Nephron (organoid): Measurements from ENCODE around the gene PATL2.

Experiments
- H3K27ac Mint-ChIP-seq, 3 experiments: 2 replicates each; pipeline ENCODE4 v1.8.0; 2020; ENCODE audit warnings: mixed read lengths in 3 of 3, mild to moderate bottlenecking in 2 of 3, moderate library complexity in 1 of 3
- H3K27me3 Mint-ChIP-seq: 2 replicates; pipeline ENCODE4 v1.8.0; 2021; ENCODE audit warnings: low read depth, mild to moderate bottlenecking, moderate library complexity, mixed read lengths
- H3K36me3 Mint-ChIP-seq: 2 replicates; pipeline ENCODE4 v1.8.0; 2020; ENCODE audit warnings: low read depth, mixed read lengths
- H3K4me1 Mint-ChIP-seq: 2 replicates; pipeline ENCODE4 v1.8.0; 2020; ENCODE audit warnings: mixed read lengths
- H3K4me3 Mint-ChIP-seq, 3 experiments: 2 replicates each; pipeline ENCODE4 v1.8.0; 2020; ENCODE audit warnings: mild to moderate bottlenecking in 3 of 3, mixed read lengths in 3 of 3, moderate library complexity in 2 of 3
- H3K9me3 Mint-ChIP-seq: 2 replicates; pipeline ENCODE4 v1.8.0; 2020; ENCODE audit warnings: mixed read lengths
- CTCF ChIP-seq, 3 experiments: fragments of 200-600 bp; sonication (generic); IDR thresholded peaks; one replicate each; pipeline ENCODE4 v1.5.0; 2021; ENCODE audit warnings: antibody characterized with exemption in 3 of 3; ENCODE audit not compliant: unreplicated experiment in 3 of 3

The PATL2 gene

GRCh38 chr15:44715142-44715796, 4.1 kb upstream of the PATL2 start:
- peaks cover 22% of the 10 kb centered on the region for H3K4me1 Mint-ChIP-seq
- H3K36me3 Mint-ChIP-seq = peaks cover 29% of the 10 kb centered on the region
- no peaks in the 10 kb centered on the region for H3K9me3 Mint-ChIP-seq
- H3K27ac Mint-ChIP-seq = no peak overlapping the region
- TF ChIP-seq CTCF (IDR thresholded peaks at IDR 0.05; ENCODE audit: unreplicated experiment in 3 of 3) = no peak
- H3K27me3 Mint-ChIP-seq = no peaks in the 10 kb centered on the region
- peak overlapping the region in 2 of 3 experiments; percentile 31 to 34 for H3K4me3 Mint-ChIP-seq

- H3K27me3 Mint-ChIP-seq = no peaks in the 10 kb centered on the region
- H3K9me3 Mint-ChIP-seq = no peaks in the 10 kb centered on the region
- H3K4me1 Mint-ChIP-seq = peaks cover 22% of the 10 kb centered on the region
- TF ChIP-seq CTCF (IDR thresholded peaks at IDR 0.05; ENCODE audit: unreplicated experiment in 3 of 3) = peak in 2 of 3 experiments; percentile 19 to 25
- peak overlapping the region in 2 of 3 experiments; percentile 37 to 83 for H3K27ac Mint-ChIP-seq
- H3K4me3 Mint-ChIP-seq = peak overlapping the region; percentile 98 to 99 (median 99)
- H3K36me3 Mint-ChIP-seq = peaks cover 22% of the 10 kb centered on the region
These were observed 2.2 kb upstream of the PATL2 start for GRCh38 chr15:44713006-44713966.

- peak overlapping the region; percentile 98 to 99 (median 99) for H3K4me3 Mint-ChIP-seq
- H3K27me3 Mint-ChIP-seq = no peaks in the 10 kb centered on the region
- H3K4me1 Mint-ChIP-seq = peaks cover 22% of the 10 kb centered on the region
- H3K9me3 Mint-ChIP-seq = no peaks in the 10 kb centered on the region
- H3K27ac Mint-ChIP-seq = peak overlapping the region in 2 of 3 experiments; percentile 93 to 99
- peaks cover 14% of the 10 kb centered on the region for H3K36me3 Mint-ChIP-seq
- TF ChIP-seq CTCF (IDR thresholded peaks at IDR 0.05; ENCODE audit: unreplicated experiment in 3 of 3) = no peak
These were observed 1.4 kb upstream of the PATL2 start for GRCh38 chr15:44712346-44713005.

GRCh38 chr15:44711743-44712345, 721 bp upstream of the PATL2 start:
- Mint-ChIP-seq H3K4me1 (peaks cover 22% of the 10 kb centered on the region), H3K9me3 (no peaks in the 10 kb centered on the region), H3K27ac (peak overlapping the region; percentile 93 to 99 (median 99)), H3K4me3 (peak overlapping the region; percentile 98 to 99 (median 99)), H3K36me3 (peaks cover 12% of the 10 kb centered on the region), H3K27me3 (no peaks in the 10 kb centered on the region)
- no peak for TF ChIP-seq CTCF (IDR thresholded peaks at IDR 0.05; ENCODE audit: unreplicated experiment in 3 of 3)

GRCh38 chr15:44710236-44711095, 657 bp downstream of the PATL2 start:
- Mint-ChIP-seq H3K4me3 (peak overlapping the region; percentile 98 to 99 (median 99)), H3K4me1 (peaks cover 22% of the 10 kb centered on the region), H3K9me3 (peaks cover under 1% of the 10 kb centered on the region), H3K27me3 (peaks cover 1% of the 10 kb centered on the region), H3K36me3 (peaks cover 6% of the 10 kb centered on the region), H3K27ac (peak overlapping the region; percentile 93 to 99 (median 99))
- peak in 1 of 3 experiments; percentile 7 for TF ChIP-seq CTCF (IDR thresholded peaks at IDR 0.05; ENCODE audit: unreplicated experiment in 3 of 3)
